Psoas muscle (tissue), 8 donors: ENCODE data around the gene SLC6A4. TPM values are rescaled to one million over a fixed set of nuclear protein-coding genes. Genes with fewer than 3 reads are reported as not detected.

Experiments used
- ATAC-seq, 4 donors: fragments of 200-7000 bp; cut with Tn5 transposase; one replicate each; pipeline ENCODE4 v1.9.1; 2020; ENCODE audit warnings: moderate library complexity in 3 of 4, mild to moderate bottlenecking in 2 of 4
- DNase-seq, 2 donors: peaks; one replicate each; pipeline ENCODE4 v3.0.0-alpha.2; 2020
- H3K27ac ChIP-seq: fragments of 200-600 bp; one replicate; pipeline ENCODE4 v1.8.0; 2022
- H3K27me3 ChIP-seq, 3 donors: fragments of 200-600 bp in 1 of 3; one replicate each; pipeline versions ENCODE4 v1.6.1 to v1.8.0; 2013 to 2022; ENCODE audit warnings: low read length in 2 of 3, mild to moderate bottlenecking in 2 of 3, moderate library complexity in 1 of 3; ENCODE audit not compliant: insufficient read depth in 3 of 3
- H3K36me3 ChIP-seq, 2 donors: fragments of 200-600 bp in 1 of 2; one replicate each; pipeline versions ENCODE4 v1.6.1 to v1.8.0; 2013 to 2022; ENCODE audit warnings: low read depth in 1 of 2, mild to moderate bottlenecking in 1 of 2, moderate library complexity in 1 of 2; ENCODE audit not compliant: insufficient read depth in 1 of 2
- H3K4me1 ChIP-seq: fragments of 200-600 bp; one replicate; pipeline ENCODE4 v1.8.0; 2022
- H3K4me3 ChIP-seq: fragments of 200-600 bp; one replicate; pipeline ENCODE4 v1.8.0; 2022; ENCODE audit warnings: mild to moderate bottlenecking
- H3K9me3 ChIP-seq: fragments of 200-600 bp; one replicate; pipeline ENCODE4 v1.8.0; 2022
- WGBS, 3 donors: extraction: QIAGEN DNeasy Blood & Tissue Kit; methylation state at CpG; one replicate each; pipeline versions ENCODE4 v1.1.6 to v1.1.7; 2013; 5-methylcytosine and 5-hydroxymethylcytosine counted together
- intact Hi-C, 2 donors: fragments of 100-400 bp; cut with DNase I; formaldehyde crosslinking; loops; one replicate each; pipeline versions ENCODE4 v1.11.0 to v1.14.2; 2022
- polyA plus RNA-seq, 3 donors: library from polyadenylated mRNA; stranded (reverse); fragments of 200-250 nt; gene quantifications; one replicate each; pipeline ENCODE4 v1.2.3, GENCODE V29; 2013
- total RNA-seq, 4 donors: library from RNA; stranded (reverse); fragmentation: NEBNext Ultra II Directional in 2 of 4; extraction: Animal tissue kit (Norgen Biotek cat#: 25700) in 2 of 4; gene quantifications; one replicate each; pipeline versions ENCODE4 v1.2.1 to v1.2.4, GENCODE V29; 2021 to 2023
- TF ChIP-seq, protein P1 (sequence below): fragments of 200-600 bp; IDR thresholded peaks from one replicate; pipeline ENCODE4 v1.8.0; 2022; ENCODE audit warnings: antibody characterized with exemption
- donor health status: healthy with polysubstance abuse.
- donor health status: DM: no; HTN: no; CAD: no; lungs with moderate emphysema.
- donor health status: Bipolar disorder and iron deficiency.
- donor health status: healthy.
- donor health status: DM: yes; HTN: yes; CAD: no.
- donor health status: DM: no; HTN: no; CAD: no.
- donor health status: DM: no; HTN: no; CAD: no.
- donor health status: DM: yes; HTN: yes; CAD: no.

Gene SLC6A4
- total and polyA plus RNA-seq, 7 donors, result 0.01 to 0.06 TPM; not detected in 5

DNA sequence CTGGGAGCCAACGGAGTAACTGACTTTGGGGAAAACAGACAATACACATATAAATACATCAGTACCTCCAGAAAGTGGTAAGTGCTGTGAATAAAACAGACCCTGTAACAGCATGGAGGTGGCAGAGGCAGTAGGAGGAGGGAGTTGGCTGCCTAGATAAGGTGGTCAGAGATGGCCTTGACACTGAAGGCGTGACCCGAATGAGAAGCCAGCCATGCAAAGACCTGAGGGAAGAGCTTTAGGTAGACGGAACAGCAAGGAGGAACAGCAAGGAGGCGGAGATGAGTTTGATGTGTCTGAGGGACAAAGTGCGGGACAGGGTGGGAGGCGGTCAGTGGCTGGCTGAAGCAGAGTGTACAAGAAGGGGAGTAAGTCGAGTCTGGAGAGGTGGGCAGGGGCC is 8.1 kb upstream of the SLC6A4 start:
- intact Hi-C loops, result no loop called here
- H3K36me3 ChIP-seq, result peaks cover 3 to 21% of the 10 kb centered on the region in 2 donors
- DNase-seq (no peak), ATAC-seq (no peak)
- no peaks in the 10 kb centered on the region for H3K9me3 ChIP-seq
- H3K4me3 ChIP-seq, result no peak overlapping the region
- H3K4me1 ChIP-seq, result peaks cover 1% of the 10 kb centered on the region
- no peak overlapping the region for H3K27ac ChIP-seq
- TF ChIP-seq, protein P1, sequence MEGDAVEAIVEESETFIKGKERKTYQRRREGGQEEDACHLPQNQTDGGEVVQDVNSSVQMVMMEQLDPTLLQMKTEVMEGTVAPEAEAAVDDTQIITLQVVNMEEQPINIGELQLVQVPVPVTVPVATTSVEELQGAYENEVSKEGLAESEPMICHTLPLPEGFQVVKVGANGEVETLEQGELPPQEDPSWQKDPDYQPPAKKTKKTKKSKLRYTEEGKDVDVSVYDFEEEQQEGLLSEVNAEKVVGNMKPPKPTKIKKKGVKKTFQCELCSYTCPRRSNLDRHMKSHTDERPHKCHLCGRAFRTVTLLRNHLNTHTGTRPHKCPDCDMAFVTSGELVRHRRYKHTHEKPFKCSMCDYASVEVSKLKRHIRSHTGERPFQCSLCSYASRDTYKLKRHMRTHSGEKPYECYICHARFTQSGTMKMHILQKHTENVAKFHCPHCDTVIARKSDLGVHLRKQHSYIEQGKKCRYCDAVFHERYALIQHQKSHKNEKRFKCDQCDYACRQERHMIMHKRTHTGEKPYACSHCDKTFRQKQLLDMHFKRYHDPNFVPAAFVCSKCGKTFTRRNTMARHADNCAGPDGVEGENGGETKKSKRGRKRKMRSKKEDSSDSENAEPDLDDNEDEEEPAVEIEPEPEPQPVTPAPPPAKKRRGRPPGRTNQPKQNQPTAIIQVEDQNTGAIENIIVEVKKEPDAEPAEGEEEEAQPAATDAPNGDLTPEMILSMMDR, result no peak
- 92 to 93% (median 92%) methylated on average over 8 of the region's 8 CpGs for whole genome bisulfite sequencing, 3 donors
- peaks cover 0 to 9% (median 4%) of the 10 kb centered on the region in 3 donors for H3K27me3 ChIP-seq

DNA sequence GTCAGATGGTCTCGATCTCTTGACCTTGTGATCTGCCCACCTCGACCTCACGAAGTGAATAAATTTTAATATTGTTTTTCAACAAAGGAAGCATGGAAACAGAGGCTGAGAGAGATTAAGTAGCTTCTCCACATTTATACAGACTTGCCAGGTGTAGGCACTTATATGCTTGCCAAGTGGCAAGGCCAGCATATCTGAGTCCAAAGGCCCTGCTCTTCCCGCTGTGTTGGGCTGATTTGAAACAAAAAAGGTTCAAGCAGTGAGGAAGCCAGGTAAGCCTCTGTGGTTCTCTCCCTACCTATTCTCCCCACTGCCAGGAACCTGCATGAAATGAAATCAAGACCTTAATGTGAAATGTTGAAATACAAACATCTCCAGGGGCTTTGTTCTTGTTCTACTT is 7.5 kb upstream of the SLC6A4 start:
- DNase-seq (no peak), ATAC-seq (no peak)
- H3K27ac ChIP-seq, result no peak overlapping the region
- no peaks in the 10 kb centered on the region for H3K4me1 ChIP-seq
- no peaks in the 10 kb centered on the region for H3K9me3 ChIP-seq
- 93 to 96% (median 95%) methylated on average over 4 of the region's 4 CpGs for WGBS, 3 donors
- TF ChIP-seq, protein P1, result no peak
- intact Hi-C loops, result no loop called here
- H3K36me3 ChIP-seq, result peaks cover 3 to 16% of the 10 kb centered on the region in 2 donors
- H3K4me3 ChIP-seq, result no peak overlapping the region
- peaks cover 0 to 14% (median 9%) of the 10 kb centered on the region in 3 donors for H3K27me3 ChIP-seq

DNA sequence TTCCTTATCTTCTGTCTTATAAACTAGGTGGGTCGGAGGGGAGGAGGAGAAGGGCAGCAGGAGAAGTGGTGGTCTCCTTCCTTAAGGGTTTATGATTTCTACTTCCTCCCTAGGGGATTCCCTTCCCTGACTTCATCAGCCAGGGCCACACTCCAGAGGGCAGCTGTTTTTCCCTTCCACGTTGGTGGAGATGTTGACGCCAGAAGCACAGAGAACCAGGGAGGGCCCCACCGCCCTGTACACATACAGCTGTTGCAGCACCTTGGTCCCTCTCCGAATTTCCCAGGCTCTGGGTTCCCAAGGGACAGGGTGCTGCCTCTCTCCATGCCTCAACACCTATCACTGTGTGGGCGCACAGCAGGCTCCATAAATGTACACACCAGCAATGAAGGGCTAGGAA is 5.6 kb upstream of the SLC6A4 start:
- no peaks in the 10 kb centered on the region for H3K36me3 ChIP-seq
- TF ChIP-seq, protein P1, result no peak
- no peak for DNase-seq
- H3K9me3 ChIP-seq, result no peaks in the 10 kb centered on the region
- no peak overlapping the region for H3K4me3 ChIP-seq
- intact Hi-C loops, result no loop called here
- peaks cover 3 to 30% (median 16%) of the 10 kb centered on the region in 3 donors for H3K27me3 ChIP-seq
- H3K4me1 ChIP-seq, result peaks cover under 1% of the 10 kb centered on the region
- no peak overlapping the region for H3K27ac ChIP-seq
- no peak for ATAC-seq
- 59 to 65% (median 61%) methylated on average over 5 to 6 of the region's 6 CpGs for WGBS, 3 donors

DNA sequence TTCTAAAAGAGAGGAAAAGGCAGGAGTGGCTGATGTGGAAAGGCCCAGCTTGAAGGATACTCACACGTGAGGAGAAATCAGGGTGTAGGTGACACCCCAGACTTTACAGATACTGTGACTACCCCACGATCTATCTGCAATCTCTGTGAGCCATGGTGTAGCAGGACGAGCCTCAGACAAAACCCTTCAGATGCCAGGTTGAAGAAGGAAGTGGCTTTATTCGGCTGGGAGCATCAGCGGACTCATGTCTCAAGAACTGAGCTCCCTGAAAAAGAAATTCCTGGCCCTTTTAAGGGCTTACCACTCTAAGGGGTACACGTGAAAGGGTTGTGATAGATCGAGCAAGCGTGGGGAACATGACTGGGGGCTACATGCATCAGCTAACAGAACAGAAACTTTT is 4.7 kb upstream of the SLC6A4 start:
- intact Hi-C loops, result no loop called here
- DNase-seq (no peak), ATAC-seq (no peak)
- TF ChIP-seq, protein P1, result no peak
- Histone ChIP-seq H3K27ac (no peak overlapping the region), H3K4me3 (no peak overlapping the region), H3K27me3 (peaks cover 3 to 38% (median 21%) of the 10 kb centered on the region in 3 donors), H3K4me1 (peaks cover 7% of the 10 kb centered on the region), H3K9me3 (no peaks in the 10 kb centered on the region), H3K36me3 (no peaks in the 10 kb centered on the region)
- 89 to 94% (median 93%) methylated on average over 8 of the region's 8 CpGs for WGBS, 3 donors

DNA sequence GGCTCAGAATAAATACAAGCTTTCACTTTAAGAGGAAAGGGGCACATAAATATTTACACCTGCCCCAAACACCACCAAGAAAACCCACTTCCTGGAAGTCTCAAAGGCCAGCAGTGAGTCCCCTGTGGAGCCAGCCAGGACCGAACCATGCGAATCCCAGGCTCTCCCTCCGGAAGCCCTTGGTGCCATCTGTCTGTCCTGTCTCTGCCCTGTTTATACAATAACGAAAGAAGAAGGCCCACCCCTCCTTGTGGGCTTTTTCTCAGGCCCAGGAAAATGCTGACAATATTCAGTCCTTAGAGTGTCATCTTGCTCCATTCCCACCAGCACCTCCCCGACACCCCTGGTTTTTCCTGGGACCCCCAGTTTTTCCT is 3.6 kb upstream of the SLC6A4 start:
- DNase-seq (no peak), ATAC-seq (no peak)
- intact Hi-C loops, result no loop called here
- Histone ChIP-seq H3K27me3 (peaks cover 3 to 49% (median 21%) of the 10 kb centered on the region in 3 donors), H3K36me3 (no peaks in the 10 kb centered on the region), H3K4me3 (no peak overlapping the region), H3K27ac (no peak overlapping the region), H3K4me1 (peaks cover 7% of the 10 kb centered on the region), H3K9me3 (no peaks in the 10 kb centered on the region)
- 70 to 87% (median 81%) methylated on average over 5 of the region's 5 CpGs for WGBS, 3 donors
- TF ChIP-seq, protein P1, result no peak
